Activated CD8-positive, alpha-beta memory T cell treated with anti-CD3 and anti-CD28 coated beads for 24 hours (primary cell): ENCODE results near the gene C18orf63.
A peak's percentile ranks its signal among the peaks of the same experiment; 100 is the strongest.
"Not testable (repeated sequence)": the region's sequence is repeated elsewhere in the genome, so short reads cannot be mapped to it uniquely, and the experiment has no call there.

Experiments used
- DNase-seq: peaks from one replicate; pipeline ENCODE4 v3.0.0-alpha.2; 2020

Gene C18orf63

GRCh38 chr18:74286856-74287255, 28.8 kb upstream of the C18orf63 start:
- DNase-seq: no peak

GRCh38 chr18:74288041-74288440, 27.6 kb upstream of the C18orf63 start:
- no peak for DNase-seq

DNA sequence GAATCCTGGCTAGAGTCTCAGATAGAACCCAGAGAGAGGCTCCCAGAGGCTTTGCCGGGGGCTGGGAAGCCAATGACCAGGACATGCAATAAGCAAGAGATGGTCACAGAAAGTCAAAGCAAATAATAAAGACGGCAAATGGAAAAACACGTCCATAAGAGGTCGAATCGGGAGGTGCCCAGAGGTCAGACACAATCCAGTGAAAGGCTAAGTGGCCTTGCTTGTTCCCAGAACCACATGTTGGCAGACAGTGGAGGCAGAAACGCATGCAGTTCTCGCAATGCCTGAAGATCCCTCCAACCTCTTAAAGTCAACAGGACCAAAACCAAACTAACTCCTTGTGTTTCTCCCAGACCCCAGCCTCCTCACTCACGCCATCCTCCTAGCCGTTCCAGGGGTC, 26.9 kb upstream of the C18orf63 start:
- no peak for DNase-seq

- DNase-seq: no peak
Measured at GRCh38 chr18:74289137-74289536, 26.5 kb upstream of the C18orf63 start.

GRCh38 chr18:74290021-74290420, 25.6 kb upstream of the C18orf63 start:
- no peak for DNase-seq

DNA sequence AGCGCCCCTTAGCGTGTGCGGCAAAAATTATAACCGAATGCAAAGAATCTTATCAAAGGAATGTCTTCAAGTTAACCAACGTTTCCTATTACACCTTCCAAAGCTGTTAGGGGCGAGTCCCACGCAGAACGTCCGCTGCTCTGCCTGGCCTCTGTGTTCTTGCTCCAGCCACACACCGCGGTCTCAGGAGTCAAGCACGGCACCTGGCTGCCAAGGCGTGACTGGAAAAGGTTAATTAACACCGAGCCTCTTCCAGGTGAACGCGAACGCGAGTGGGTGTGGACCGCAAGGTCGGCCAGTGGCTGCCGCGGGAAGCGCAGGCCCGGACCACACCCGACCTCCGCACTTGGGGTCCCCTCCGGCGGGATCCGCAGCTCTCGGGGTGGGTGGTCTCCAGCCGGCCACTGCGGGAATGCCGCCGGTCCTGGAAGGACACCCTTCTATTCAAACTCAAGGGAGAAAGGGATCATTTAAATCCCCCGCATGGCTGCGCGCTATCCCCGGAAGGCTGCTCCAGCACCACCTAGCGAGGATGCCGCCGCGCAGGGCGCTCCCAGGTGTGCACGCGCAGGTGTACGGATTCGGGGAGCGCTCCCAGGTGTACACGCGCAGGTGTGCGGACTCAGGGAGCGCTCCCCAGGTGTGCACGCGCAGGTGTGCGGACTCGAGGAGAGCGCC, 24.7 kb upstream of the C18orf63 start:
- no peak for DNase-seq

DNA sequence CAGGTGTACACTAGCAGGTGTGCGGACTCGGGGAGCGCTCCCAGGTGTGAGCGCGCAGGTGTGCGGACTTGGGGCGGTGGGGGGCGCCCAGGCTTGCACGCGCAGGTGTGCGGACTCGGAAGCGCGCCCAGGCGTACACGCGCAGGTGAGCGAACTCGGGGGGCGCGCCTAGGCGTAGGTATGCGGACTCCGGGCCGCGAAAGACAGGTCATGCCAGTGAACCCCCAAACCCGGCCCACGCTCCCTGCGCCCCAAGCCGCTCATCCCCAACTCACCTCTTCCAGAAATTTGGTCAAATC, 24.2 kb upstream of the C18orf63 start:
- DNase-seq: no peak

- DNase-seq: peak; percentile 100
Measured at GRCh38 chr18:74291771-74292540, 23.7 kb upstream of the C18orf63 start, which contains the start of gene CYB5A. CYB5A (minus strand) TSS chr18:74291963; CDS start chr18:74291875, 88 bp downstream.

DNA sequence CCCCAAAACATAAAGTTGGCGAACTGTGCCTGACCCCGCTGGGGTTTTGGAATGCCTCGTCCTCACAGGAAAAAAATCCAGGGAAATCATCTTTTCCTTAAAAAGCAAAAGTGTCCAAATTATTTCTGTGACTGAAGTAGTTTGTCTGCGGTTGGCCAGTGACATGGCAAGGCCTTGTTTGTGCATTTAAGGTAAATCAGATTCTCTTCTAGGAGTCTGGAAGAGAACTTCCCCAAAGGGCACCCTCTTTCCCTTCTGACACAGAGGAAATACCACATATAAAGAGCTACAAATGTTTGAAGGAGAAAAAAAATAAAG, 23.1 kb upstream of the C18orf63 start:
- DNase-seq: no peak

DNA sequence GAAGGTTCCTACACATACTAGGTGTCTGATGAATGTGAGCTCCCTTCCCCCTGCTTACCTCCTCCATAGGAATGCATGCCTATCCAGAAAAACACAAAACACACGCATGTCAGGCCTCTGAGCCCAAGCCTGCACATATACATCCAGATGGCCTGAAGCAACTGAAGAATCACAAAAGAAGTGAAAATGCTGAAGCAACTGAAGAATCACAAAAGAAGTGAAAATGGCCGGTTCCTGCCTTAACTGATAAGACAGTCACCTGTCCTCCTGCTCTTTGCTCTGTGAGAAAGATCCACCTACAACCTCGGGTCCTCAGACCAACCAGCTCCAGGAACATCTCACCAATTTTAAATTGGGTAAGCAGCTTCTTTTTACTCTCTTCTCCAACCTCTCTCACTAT, 22.7 kb upstream of the C18orf63 start:
- not testable (repeated sequence) for DNase-seq

DNA sequence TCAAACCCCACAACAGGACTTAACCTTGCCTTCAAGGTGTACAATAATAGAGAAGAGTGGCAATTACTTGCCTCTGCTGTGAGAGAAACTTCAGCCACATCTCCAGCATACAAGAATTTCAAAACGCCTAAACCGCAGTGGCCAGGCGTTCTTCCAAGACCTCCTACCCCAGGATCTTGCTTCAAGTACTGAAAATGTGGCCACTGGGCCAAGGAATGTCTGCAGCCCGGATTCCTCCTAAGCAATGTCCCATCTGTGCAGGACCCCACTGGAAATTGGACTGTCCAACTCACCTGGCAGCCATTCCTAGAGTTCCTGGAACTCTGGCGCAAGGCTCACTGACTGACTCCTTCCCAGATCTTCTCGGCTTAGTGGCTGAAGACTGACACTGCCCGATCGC, 21.1 kb upstream of the C18orf63 start:
- no peak for DNase-seq

GRCh38 chr18:74299162-74299561, 16.5 kb upstream of the C18orf63 start:
- DNase-seq: no peak

DNA sequence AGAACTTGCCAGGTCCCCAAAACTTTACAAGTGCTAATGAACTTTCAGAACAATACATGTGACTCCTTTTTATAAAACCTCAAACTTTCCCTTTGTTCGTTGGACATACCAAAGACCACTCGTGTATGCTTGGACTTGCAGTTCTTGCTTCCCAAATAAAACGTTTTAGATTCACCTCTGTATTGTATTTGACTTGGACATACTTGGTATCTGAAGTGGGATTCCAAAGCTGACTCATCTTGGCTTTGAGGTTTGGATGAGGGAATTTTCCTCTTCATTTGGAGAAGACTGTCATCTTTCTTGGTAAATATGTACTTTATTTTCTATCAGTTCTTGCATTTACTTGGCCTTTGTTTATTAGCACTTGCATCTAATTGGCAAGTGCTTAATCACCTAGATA, 15.9 kb upstream of the C18orf63 start:
- no peak for DNase-seq

DNA sequence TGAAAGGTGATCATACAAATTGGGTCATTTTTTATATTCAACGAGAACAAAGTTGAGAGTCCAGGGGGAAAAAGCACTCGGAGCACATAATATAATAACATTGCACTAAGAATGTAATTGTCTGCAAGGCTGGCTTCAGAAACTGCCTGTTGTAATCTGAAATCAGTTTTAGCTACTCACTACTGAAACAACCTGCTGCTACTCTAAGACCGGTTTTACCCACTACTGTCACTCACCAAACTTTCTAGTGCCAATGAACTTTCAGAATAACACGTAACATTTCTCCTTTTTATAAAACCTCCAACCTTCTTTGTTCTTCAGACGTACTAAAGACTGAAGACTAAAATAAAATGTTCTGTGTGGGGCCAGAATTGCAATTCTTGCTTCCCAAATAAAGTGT, 12.3 kb upstream of the C18orf63 start:
- DNase-seq: no peak

DNA sequence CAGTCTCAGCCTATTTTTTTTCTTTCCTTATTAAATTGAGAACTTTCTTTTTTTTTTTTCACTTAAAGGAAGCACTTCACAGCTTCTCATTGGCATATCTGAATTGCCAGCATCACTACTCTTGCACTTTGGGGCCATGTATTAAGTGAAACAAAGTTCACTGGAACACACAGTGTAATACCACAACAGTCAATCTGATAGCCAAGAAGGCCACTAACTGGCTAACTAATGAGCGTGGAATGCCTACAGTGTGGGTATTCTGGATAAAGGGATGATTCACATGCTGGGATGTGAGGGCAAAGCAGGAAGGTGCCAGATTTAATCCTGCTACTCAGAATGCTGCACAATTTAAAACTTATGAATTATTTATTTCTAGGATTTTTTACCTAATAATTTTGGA, 11.7 kb upstream of the C18orf63 start:
- no peak for DNase-seq

DNA sequence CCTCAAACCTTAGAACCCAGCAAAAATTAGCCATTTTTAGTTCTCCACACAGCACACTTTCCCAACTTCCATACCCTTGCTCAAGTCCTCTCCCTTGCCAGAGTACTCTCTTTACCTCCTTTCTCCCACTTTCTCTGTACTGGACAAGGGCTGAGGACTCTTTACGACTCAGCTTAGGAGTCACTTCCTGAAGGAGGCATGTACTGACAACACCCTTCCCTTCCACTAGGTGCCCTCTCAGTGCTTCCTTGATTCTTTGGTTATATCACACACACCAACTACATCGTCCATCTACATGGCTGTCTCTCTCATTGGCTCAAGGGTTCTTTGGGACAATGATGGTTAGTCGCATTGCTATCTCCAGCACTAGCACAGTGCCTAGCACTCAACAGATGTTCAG, 5.2 kb upstream of the C18orf63 start:
- DNase-seq: no peak

DNA sequence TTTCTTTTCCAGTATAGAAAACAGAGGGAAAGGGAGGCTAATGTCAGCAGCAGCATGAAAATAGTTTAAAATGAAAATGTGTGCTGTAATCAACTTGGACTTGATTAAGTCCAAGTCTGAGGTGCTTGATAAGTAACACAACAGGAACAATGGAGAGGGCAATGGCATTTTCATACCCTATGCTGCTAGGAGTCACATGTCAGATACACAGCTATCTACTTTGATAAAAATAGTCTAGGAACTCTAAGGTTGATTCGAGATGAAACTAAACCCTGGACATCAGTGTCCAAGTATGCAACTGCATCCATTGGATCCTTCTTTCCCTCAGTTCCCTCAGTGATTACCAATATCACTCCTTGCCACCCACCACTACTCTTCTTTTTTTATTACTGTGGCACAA, 4.6 kb upstream of the C18orf63 start:
- no peak for DNase-seq

DNA sequence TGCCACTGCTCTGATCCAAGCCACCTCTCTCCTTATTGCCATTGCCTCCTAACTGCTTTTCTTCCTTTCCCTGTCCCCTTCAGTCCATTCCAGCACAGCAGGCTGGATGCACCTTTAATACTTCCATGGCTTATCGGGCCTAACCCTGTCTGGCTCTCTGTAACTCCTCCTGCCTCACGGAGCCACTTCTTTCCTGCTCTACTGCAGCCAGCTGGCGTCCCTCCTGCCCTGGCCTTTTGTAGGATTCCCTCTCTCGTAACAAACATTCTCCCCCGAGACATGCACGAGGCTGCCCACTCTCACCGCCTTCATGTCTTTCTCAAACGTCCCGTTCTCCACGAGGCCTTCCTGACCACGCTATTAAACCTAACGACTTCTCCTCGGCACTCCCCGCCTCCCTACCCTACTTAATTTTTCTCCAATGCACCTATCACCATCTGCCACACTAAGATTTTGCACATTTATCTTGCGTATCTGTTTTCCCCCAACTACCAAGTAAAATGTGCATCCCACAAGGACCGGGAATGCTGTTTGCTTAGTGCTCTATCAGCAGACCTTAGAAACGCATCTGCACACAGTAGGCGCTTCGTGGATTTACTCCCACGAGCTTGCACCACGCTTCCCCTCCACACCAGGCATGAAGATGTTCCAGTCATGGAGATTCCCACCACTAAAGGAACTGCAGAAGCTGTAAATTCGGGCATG, 728 bp upstream of the C18orf63 start:
- no peak for DNase-seq

- DNase-seq: no peak
Measured at GRCh38 chr18:74316257-74317170, 875 bp downstream of the C18orf63 start.

DNA sequence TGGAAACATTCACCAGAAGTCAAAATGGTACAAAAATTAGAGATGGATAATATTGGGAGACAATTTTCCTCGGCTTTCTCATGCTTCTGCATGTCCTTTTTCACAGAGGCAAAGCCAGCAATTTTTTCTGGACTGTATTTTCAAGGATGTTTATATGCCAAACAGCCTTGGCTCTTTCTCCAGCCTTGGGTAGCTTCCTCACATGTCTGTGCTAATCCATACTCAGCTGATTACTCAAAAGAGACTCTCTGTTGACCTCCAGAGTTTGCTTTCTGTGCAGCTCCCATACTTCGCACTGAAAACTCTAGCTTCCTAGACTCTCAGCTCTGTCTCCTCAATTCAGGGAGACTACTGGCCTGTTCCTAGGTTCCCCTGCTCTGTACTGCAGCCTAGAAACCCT, 10.6 kb downstream of the C18orf63 start:
- DNase-seq: no peak

- DNase-seq: not testable (repeated sequence)
Measured at GRCh38 chr18:74326791-74327190, 11.2 kb downstream of the C18orf63 start.

DNA sequence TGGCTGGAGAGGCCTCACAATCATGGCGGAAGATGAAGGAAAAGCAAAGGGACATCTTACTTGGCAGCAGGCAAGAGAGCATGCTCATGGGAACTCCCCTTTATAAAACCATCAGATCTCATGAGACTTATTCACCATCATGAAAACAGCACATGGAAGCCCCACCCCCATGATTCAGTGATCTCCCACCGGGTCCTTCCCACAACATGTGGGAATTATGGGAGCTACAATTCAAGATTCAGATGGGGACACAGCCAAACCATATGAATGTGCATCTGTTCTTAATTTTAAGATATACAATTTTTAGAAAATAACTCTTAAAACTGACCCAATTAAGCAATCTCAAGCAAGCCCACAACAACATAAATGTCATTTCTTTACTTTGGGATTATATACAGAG, 12.6 kb downstream of the C18orf63 start:
- no peak for DNase-seq

DNA sequence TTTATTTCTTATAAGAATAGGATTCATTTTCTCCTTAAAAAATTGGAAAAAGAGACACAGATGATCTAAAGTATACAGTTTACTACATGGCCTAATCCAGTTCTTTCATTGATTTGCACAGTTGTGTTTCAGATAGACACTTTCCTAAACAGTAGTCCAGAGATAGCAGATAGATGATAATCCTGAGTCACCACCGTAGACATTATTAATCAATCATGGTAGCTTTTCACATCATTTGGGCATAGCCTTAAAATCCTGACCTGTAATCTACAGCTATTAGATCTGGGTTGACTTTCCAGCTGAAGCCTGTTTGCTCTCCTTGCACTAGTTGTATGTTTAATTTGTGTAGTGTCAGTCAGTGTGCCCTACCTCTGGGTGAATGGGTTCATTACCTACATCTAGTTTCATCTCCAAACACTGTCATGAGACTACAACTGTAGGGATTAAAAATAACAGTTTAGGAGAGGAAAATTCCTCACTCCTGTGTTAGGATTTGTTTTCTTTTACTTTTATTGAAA, 14.1 kb downstream of the C18orf63 start:
- DNase-seq: no peak
